T-helper 17 cell (primary cell): Measurements from ENCODE around the gene OSBPL9. TPM values are rescaled to one million over a fixed set of nuclear protein-coding genes. Genes with fewer than 3 reads are reported as not detected.
"Not testable (repeated sequence)": the region's sequence is repeated elsewhere in the genome, so short reads cannot be mapped to it uniquely, and the experiment has no call there.

Source experiments
- ATAC-seq: fragments of 150-1000 bp; cut with Tn5 transposase; 2 replicates; pipeline ENCODE4 v1.10.0; 2021; ENCODE audit warnings: mild to moderate bottlenecking, moderate library complexity
- DNase-seq, 3 donors: peaks; one replicate each; pipeline versions ENCODE4 v3.0.0 to v3.0.0-alpha.2; 2020 to 2021
- H3K9me3 ChIP-seq: one replicate; pipeline ENCODE4 v1.7.0; 2013; ENCODE audit warnings: low read length, mild to moderate bottlenecking; ENCODE audit not compliant: control insufficient read depth, poor library complexity, severe bottlenecking
- H3K27ac Mint-ChIP-seq: one replicate; pipeline ENCODE4 v1.8.0; 2022; ENCODE audit warnings: mild to moderate bottlenecking, moderate library complexity, mixed read lengths
- H3K27me3 Mint-ChIP-seq: one replicate; pipeline ENCODE4 v1.8.0; 2022; ENCODE audit warnings: mixed read lengths
- H3K36me3 Mint-ChIP-seq: one replicate; pipeline ENCODE4 v1.8.0; 2022; ENCODE audit warnings: low read depth, mixed read lengths
- H3K4me1 Mint-ChIP-seq: one replicate; pipeline ENCODE4 v1.8.0; 2022; ENCODE audit warnings: mild to moderate bottlenecking, mixed read lengths
- H3K4me3 Mint-ChIP-seq: one replicate; pipeline ENCODE4 v1.8.0; 2022; ENCODE audit warnings: mild to moderate bottlenecking, moderate library complexity, mixed read lengths
- total RNA-seq, 4 donors: library from RNA in 2 of 4; stranded (reverse) in 2 of 4; gene quantifications; one replicate each; pipeline ENCODE4 v1.2.3 and lab custom pipeline; 2022 to 2026

Gene OSBPL9
- total RNA-seq, 2 donors from 2014 or later: 47.3 to 49.2 TPM

GRCh38 chr1:51697166-51697565 is 80.3 kb downstream of the OSBPL9 start:
- Mint-ChIP-seq H3K4me1 (peaks cover 25% of the 10 kb centered on the region), H3K27me3 (no peaks in the 10 kb centered on the region), H3K27ac (no peak overlapping the region), H3K36me3 (peaks cover 2% of the 10 kb centered on the region), H3K4me3 (no peak overlapping the region)
- no peaks in the 10 kb centered on the region for H3K9me3 ChIP-seq
- no peak for ATAC-seq
- no peak for DNase-seq

- Mint-ChIP-seq H3K36me3 (no peaks in the 10 kb centered on the region), H3K27me3 (no peaks in the 10 kb centered on the region), H3K4me3 (no peak overlapping the region), H3K4me1 (peaks cover 25% of the 10 kb centered on the region), H3K27ac (no peak overlapping the region)
- H3K9me3 ChIP-seq: no peaks in the 10 kb centered on the region
- no peak for ATAC-seq
- no peak for DNase-seq
Measured at GRCh38 chr1:51699391-51699790, 82.5 kb downstream of the OSBPL9 start.

- not testable (repeated sequence) for H3K36me3 Mint-ChIP-seq, H3K27me3 Mint-ChIP-seq, H3K4me3 Mint-ChIP-seq, H3K27ac Mint-ChIP-seq, DNase-seq, H3K9me3 ChIP-seq, ATAC-seq
- peaks cover 21% of the 10 kb centered on the region for H3K4me1 Mint-ChIP-seq
Measured at GRCh38 chr1:51701782-51702181, 84.9 kb downstream of the OSBPL9 start.

- not testable (repeated sequence) for H3K9me3 ChIP-seq, DNase-seq, H3K4me3 Mint-ChIP-seq, ATAC-seq, H3K27me3 Mint-ChIP-seq, H3K36me3 Mint-ChIP-seq, H3K27ac Mint-ChIP-seq
- peaks cover 24% of the 10 kb centered on the region for H3K4me1 Mint-ChIP-seq
Measured at GRCh38 chr1:51702220-51702619, 85.3 kb downstream of the OSBPL9 start.

GRCh38 chr1:51705035-51705434 is 88.1 kb downstream of the OSBPL9 start:
- no peaks in the 10 kb centered on the region for H3K9me3 ChIP-seq
- DNase-seq (no peak), ATAC-seq (no peak)
- no peak overlapping the region for H3K4me3 Mint-ChIP-seq
- no peak overlapping the region for H3K27ac Mint-ChIP-seq
- no peaks in the 10 kb centered on the region for H3K27me3 Mint-ChIP-seq
- peaks cover 16% of the 10 kb centered on the region for H3K4me1 Mint-ChIP-seq
- no peaks in the 10 kb centered on the region for H3K36me3 Mint-ChIP-seq

- Mint-ChIP-seq H3K27me3 (no peaks in the 10 kb centered on the region), H3K4me1 (peaks cover 11% of the 10 kb centered on the region), H3K4me3 (no peak overlapping the region), H3K27ac (no peak overlapping the region), H3K36me3 (no peaks in the 10 kb centered on the region)
- no peaks in the 10 kb centered on the region for H3K9me3 ChIP-seq
- DNase-seq: no peak
- ATAC-seq: no peak
Measured at GRCh38 chr1:51708911-51709760, 92.2 kb downstream of the OSBPL9 start.

GRCh38 chr1:51709951-51710350 is 93.1 kb downstream of the OSBPL9 start:
- H3K9me3 ChIP-seq: no peaks in the 10 kb centered on the region

GRCh38 chr1:51712590-51712989 is 95.7 kb downstream of the OSBPL9 start:
- no peak for ATAC-seq
- peaks cover 2% of the 10 kb centered on the region for H3K36me3 Mint-ChIP-seq
- H3K9me3 ChIP-seq: no peaks in the 10 kb centered on the region
- no peak overlapping the region for H3K27ac Mint-ChIP-seq
- peaks cover 7% of the 10 kb centered on the region for H3K4me1 Mint-ChIP-seq
- H3K27me3 Mint-ChIP-seq: no peaks in the 10 kb centered on the region
- no peak overlapping the region for H3K4me3 Mint-ChIP-seq
- DNase-seq: no peak

More at GRCh38 chr1:51709951-51710350, 93.1 kb downstream of the OSBPL9 start:
- DNase-seq (no peak), ATAC-seq (no peak)
- H3K27me3 Mint-ChIP-seq: no peaks in the 10 kb centered on the region
- no peak overlapping the region for H3K4me3 Mint-ChIP-seq
- H3K27ac Mint-ChIP-seq: no peak overlapping the region
- no peaks in the 10 kb centered on the region for H3K36me3 Mint-ChIP-seq
- peaks cover 9% of the 10 kb centered on the region for H3K4me1 Mint-ChIP-seq

- DNase-seq (no peak), ATAC-seq (no peak)
- no peaks in the 10 kb centered on the region for H3K9me3 ChIP-seq
- Mint-ChIP-seq H3K27me3 (no peaks in the 10 kb centered on the region), H3K27ac (no peak overlapping the region), H3K4me3 (no peak overlapping the region), H3K4me1 (peaks cover 13% of the 10 kb centered on the region), H3K36me3 (peaks cover 2% of the 10 kb centered on the region)
Measured at GRCh38 chr1:51714374-51715019, 97.6 kb downstream of the OSBPL9 start.

- H3K4me1 Mint-ChIP-seq: peaks cover 12% of the 10 kb centered on the region
- peak overlapping the region; percentile 5 for H3K27ac Mint-ChIP-seq
- peaks cover 2% of the 10 kb centered on the region for H3K36me3 Mint-ChIP-seq
- H3K27me3 Mint-ChIP-seq: no peaks in the 10 kb centered on the region
- no peak for DNase-seq
- no peaks in the 10 kb centered on the region for H3K9me3 ChIP-seq
- no peak overlapping the region for H3K4me3 Mint-ChIP-seq
- no peak for ATAC-seq
Measured at GRCh38 chr1:51715369-51715768, 98.5 kb downstream of the OSBPL9 start.

- peaks cover 2% of the 10 kb centered on the region for H3K36me3 Mint-ChIP-seq
- H3K4me1 Mint-ChIP-seq: peaks cover 12% of the 10 kb centered on the region
- no peak overlapping the region for H3K4me3 Mint-ChIP-seq
- H3K27ac Mint-ChIP-seq: peak overlapping the region; percentile 29
- DNase-seq (no peak), ATAC-seq (no peak)
- H3K9me3 ChIP-seq: no peaks in the 10 kb centered on the region
- no peaks in the 10 kb centered on the region for H3K27me3 Mint-ChIP-seq
Measured at GRCh38 chr1:51716746-51717145, 99.9 kb downstream of the OSBPL9 start.

- no peaks in the 10 kb centered on the region for H3K9me3 ChIP-seq
- no peak for DNase-seq
- Mint-ChIP-seq H3K27me3 (no peaks in the 10 kb centered on the region), H3K27ac (no peak overlapping the region), H3K4me3 (no peak overlapping the region), H3K36me3 (peaks cover 2% of the 10 kb centered on the region), H3K4me1 (peaks cover 12% of the 10 kb centered on the region)
- no peak for ATAC-seq
Measured at GRCh38 chr1:51717842-51718241, 101.0 kb downstream of the OSBPL9 start.

- no peak overlapping the region for H3K27ac Mint-ChIP-seq
- ATAC-seq: no peak
Measured at GRCh38 chr1:51719146-51719545, 102.3 kb downstream of the OSBPL9 start.

More at GRCh38 chr1:51719146-51719545, 102.3 kb downstream of the OSBPL9 start:
- H3K9me3 ChIP-seq: no peaks in the 10 kb centered on the region
- Mint-ChIP-seq H3K4me1 (peaks cover 17% of the 10 kb centered on the region), H3K4me3 (no peak overlapping the region), H3K36me3 (peaks cover 5% of the 10 kb centered on the region), H3K27me3 (no peaks in the 10 kb centered on the region)
- DNase-seq: no peak
